Amygdala (tissue), 56 donors: ENCODE data around the gene PITRM1.
"Not testable (repeated sequence)": the region's sequence is repeated elsewhere in the genome, so short reads cannot be mapped to it uniquely, and the experiment has no call there.

Experiments used
- DNase-seq, 56 donors: peaks; one replicate each; lab custom pipeline; 2025; lab: John Stamatoyannopoulos, UW

Gene PITRM1

DNA sequence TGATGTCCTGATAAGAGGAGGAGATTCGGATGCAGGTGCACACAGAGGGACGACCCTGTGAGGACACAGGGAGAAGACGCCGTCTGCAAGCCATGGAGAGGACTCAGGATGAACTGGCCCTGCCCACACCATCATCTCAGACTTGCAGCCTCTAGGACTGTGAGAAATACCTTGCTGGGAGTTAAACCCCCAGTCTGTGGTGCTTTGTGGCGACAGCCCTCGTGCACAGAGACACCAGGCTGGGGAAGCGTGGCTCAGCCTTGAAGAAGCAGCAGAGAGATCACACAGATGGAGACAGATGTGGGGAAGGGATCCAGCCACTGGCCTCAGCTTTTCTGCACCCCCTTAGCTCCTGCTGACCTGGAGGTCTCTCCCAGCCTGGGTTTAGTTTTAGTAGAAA lies 26.3 kb upstream of the PITRM1 start:
- no peak for DNase-seq

DNA sequence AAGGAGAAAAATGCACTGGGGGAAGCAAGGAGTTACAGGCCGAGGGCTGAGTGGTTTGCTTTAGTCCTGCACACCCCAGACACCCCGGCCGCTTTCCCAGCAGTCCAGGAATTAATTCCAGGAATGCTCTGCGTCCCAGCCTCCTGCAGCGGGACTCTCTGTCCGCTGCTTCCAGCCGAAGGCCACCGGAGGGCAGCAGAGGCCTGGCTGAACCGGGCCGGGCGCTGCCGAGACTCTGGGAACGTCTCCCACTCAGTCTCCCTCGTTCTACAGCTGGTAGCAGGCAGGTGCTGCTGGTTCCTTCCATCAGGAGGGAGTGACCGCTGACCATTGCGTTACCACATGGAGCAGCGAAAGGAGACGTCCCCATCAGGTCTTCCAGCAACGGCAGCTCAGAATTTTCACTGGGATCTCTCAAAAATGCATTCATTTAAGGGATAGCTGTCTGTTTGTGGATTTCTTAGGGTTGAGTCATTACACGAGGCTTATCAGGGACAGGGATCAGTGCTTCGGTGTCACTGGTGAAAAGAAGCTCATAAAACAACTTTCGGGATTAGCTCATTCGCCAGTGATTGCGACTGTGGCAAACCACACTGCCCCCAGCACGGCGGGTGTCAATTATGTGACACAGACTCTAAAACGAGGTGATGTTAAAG lies 24.9 kb upstream of the PITRM1 start:
- DNase-seq, result peak in 49 of 56 donors; percentile 14 to 81 (median 55)

DNA sequence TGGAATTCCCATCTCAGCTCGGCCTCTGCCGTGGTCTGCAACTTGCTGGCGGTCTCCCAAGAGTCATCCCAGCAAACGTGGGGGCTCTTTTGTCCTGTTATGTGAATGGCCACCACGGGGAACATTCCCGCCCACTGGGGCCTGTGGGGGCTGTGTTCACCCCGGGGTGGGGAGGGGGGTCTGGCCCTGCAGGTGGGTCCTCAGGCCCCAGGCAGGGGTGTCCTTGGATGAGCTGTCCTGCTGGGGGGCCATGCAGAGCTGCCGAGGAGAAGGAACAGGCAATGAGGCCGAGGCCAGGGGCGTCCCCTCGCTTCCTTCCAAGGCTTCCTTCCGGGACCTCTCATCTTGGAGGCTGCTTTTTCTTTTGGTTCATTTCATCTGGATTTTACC lies 24.4 kb upstream of the PITRM1 start:
- DNase-seq, result no peak

DNA sequence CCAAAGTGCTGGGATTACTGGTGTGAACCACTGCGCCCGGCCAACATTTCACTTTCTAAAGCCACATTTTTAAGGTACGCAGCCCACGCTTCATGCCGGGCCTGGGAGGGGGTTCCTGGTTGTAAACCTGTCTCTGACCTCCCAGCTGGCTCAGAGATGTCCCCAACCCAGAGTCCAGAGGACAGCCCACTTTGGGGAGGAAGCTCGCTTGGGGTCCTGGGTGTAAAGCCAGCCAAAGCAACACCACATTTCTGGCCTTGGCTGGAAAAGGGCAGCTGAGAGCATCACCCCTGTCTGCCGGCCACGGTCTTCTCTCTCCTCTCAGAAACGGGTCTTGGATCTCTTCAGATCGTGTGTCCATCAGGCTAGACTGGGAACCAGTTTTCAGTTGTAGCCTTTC lies 23.9 kb upstream of the PITRM1 start:
- no peak for DNase-seq

DNA sequence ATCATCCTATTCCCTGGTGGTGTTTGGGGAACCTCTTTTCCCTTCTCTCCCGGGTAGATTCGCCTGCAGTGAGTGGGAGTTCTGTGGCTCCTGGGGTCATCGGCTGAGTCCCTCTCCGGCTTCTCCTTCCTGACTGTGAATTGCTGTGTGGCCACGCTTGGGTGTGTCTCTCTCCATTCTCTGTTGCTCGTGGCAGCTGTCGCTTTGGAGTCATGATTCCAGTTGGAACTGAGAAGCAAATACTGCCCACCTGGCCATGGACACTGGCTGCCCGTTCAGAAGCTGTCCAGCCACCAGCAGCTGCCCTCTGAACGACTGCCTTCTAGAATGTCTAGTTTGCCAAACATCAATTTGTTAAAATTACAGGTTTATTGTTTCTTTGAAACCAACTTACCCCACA lies 23.1 kb upstream of the PITRM1 start:
- no peak for DNase-seq

DNA sequence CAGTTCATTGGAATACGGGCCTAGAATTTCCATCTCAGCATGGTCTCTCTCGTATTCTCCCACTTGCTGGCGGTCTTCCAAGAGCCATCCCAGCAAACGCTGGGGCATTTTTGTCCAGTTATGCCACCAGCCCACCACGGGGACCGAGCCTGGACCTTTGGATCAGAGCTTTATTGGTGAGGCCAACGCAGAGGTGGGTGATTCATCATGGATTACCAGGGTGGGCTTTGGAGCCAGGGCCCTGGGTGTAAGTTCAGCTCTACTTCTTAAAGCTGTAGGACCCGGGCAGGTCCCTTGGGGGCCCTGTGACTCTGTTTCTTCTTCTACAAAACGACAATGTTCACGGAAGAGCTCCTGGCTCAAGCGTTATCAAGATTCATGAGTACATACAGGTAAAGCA lies 22.7 kb upstream of the PITRM1 start:
- no peak for DNase-seq

DNA sequence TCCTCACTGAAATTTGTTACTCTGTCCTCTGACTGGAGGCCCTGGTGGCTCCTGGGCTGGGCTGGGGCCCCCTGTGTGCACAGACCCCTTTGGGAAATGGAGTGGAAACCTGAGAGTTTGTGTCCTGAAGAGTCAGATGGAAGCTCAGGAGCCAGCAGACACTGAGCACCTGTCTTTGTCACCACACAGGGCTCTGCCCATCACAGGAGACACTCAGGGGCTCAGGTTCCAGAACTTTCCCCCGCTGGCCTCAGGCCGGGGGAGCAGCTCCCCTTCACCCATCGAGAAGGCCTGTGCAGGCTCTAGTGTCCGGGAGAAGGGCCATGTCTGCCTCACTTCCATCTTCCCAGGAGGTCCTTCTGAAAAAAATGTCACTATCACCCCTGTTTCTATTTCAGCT lies 22.3 kb upstream of the PITRM1 start:
- DNase-seq, result no peak

DNA sequence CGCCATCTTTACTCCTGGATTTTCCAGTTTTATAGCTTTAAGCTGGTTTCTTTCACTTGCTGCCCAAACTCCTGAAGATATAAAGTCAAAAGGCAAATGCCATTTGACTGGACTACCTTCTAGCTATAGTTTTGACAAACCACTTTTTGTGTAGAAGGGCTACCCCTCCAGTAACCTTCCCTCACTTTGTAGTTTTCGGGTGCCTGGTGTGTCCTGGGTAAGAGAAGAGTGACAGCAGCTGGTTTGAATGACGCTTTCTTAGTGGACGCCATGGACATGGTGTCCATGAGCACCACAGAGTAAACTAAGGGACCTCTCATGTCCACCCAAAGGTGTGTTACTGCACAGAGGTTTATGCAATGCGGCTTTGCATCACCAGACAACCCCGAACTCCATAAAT lies 21.2 kb upstream of the PITRM1 start:
- DNase-seq, result no peak

DNA sequence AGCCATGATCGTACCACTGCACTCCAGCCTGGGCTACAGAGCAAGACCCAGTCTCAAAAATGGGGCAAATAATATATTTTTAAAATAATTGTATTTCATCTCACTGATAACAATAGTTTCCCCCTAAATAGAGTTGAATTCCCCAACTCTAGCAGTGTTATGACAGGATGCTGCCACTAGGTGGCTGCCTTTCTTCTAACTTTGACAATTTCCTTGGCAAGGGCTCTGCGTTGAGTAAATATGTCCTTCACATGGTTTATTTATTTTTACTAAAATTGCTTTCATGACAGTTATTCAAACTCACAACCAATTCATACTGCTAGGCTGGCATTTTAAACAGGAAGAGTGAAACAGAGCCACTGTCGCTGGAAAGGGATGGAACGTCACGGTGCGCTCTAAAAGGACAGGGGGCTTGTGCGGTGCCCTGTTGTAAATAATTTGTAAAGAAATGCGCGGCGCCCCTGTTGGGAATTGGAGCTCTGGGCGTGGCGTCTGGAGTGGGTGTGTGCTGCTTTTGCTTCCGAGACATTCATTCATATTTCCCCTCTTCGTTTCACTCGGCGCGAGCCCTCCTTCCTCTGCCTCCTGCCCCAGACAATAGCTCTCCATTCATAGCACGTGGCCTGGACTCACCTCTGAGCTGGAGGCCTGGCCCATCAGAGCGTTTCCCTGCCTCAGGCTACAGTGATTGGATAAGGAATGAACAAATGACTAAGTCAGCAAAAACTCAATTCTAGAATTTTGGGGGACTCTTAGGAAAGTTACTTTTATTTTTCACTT lies 20.5 kb upstream of the PITRM1 start:
- DNase-seq, result peak in 15 of 56 donors; percentile 12 to 72 (median 28)

DNA sequence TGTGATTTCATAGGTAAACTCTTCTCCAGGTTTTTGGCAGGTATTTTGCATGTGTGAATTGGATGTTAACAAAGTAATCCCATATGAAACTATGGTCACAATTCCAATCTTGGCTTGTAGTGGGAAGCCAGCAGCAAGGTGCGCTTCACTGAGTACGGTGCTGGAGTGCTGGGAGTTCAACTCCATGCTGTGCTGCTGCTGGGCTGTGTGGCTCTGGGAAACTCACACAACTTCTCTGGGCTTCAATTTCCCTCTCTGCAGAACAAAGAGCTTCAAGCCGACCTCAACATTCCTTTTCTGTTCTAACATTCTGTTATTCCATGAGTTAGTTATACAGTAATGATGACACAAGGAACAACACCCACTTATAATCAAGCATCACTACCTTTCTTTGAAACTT lies 18.2 kb upstream of the PITRM1 start:
- no peak for DNase-seq

DNA sequence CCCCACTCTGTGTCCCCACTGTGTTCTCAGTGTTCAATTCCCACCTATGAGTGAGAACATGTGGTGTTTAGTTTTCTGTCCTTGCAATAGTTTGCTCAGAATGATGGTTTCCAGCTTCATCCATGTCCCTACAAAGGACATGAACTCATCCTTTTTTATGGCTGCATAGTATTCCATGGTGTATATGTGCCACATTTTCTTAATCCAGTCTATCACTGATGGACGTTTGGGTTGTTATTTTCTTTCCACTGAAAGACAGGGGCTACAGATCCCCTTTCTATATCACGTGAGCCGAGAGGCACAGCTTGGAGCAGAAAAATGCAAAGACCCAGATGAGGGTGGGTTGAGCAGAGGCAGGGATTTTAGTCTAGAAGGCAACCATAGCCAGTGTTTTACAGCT lies 14.6 kb upstream of the PITRM1 start:
- not testable (repeated sequence) for DNase-seq

DNA sequence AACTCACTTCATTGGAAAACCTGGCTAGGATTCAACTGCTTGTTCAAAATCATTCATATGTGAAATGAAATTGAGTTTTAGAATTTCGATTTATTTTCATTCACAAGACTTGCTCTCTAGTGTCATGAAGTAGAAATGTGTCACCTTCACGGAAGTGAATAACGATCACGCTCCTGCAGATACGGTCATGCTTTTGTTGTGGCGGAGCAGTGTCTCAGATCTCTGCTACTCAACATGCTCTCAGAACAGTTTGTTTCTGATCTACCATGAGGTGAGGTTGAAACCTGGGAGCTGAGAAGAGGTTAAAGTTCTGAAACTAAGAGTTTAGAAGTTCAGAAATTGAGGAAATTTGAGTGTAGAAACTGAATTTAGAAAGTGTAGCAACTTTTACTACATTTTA lies 13.8 kb upstream of the PITRM1 start:
- no peak for DNase-seq

DNA sequence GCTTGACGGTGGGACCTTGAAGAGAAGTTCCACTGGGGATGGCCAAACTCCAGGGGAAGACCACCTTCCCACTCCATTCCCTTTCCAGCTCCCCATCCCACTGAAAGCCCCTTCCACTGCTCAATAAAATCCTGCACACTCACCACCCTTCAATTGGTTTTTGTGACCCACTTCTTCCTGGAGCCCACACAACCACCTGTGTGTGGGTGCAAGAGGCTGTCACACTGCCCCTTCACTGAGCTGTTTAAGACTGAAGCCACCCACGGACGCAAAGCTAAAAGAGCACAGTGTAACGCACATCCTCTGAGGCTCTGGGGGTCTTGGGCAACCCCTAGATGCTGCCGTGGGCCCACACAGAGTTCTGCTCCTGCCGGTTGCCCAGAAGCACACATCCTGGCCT lies 12.8 kb upstream of the PITRM1 start:
- no peak for DNase-seq

DNA sequence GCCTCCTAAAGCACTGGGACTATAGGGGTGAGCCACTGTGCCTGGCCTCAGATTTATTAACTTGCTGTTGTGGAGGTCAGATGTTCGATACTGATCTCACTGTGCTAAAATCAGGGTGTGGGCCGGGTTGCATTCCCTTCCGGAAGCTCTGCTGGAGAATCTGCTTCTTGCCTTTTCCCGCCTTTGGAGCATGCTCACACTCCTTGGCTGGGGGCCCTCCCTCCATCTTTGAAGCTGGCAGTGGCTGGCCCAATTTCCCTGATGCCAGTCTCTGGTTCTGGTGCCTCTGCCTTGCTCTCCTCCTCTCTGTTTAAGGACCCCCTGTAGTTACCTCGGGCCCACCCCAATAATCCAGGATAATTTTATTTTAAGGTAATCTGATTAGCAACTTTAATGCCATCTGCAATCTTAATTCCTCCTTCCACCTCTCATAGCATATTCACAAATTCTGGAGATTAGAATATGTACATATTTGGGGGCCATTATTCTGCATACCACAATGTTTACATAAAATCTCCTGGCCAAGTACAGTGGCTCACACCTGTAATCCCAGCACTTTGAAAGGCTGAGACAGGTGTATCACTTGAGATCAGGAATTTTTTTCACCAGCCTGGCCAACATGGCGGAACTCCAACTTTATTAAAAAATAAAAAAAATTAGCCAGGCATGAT lies 7.9 kb upstream of the PITRM1 start:
- no peak for DNase-seq

DNA sequence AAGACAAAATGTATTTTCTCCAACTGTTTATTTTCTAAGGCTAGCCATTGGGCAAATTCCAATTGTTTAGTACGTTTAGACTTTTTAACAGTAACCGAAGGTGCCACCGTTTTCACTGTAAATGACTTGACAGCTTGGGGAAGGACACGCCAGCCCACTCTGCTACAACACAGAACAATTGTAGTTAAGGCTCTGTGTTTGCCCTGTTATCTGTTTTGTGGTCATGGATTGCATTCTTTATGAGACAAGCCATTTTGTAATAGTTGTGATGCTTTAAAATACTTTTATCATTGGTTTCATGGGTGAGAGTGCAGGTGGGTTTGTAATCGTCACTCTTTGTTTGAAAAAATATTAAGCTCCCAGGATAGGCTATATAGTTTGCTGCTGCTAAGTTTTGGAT lies 6.6 kb upstream of the PITRM1 start:
- no peak for DNase-seq

DNA sequence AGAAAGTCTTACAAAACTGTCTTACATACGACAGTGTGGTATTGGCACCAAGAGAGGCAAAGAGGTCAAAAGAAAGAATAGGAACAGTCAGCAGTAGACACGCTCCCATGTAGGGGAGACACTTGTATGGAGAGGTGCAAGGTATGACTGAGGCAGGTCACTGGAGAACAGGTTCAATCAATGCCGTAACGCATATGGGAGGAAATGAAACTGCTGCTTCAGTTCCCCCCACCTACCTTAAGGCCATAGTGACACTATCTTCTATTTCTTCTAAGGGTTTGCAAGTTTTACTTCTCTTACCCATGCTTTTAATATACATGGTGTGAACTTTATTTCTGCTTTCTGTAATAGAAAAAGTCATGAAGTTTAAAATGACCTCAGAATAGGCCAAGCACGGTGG lies 5.5 kb upstream of the PITRM1 start:
- DNase-seq, result no peak

DNA sequence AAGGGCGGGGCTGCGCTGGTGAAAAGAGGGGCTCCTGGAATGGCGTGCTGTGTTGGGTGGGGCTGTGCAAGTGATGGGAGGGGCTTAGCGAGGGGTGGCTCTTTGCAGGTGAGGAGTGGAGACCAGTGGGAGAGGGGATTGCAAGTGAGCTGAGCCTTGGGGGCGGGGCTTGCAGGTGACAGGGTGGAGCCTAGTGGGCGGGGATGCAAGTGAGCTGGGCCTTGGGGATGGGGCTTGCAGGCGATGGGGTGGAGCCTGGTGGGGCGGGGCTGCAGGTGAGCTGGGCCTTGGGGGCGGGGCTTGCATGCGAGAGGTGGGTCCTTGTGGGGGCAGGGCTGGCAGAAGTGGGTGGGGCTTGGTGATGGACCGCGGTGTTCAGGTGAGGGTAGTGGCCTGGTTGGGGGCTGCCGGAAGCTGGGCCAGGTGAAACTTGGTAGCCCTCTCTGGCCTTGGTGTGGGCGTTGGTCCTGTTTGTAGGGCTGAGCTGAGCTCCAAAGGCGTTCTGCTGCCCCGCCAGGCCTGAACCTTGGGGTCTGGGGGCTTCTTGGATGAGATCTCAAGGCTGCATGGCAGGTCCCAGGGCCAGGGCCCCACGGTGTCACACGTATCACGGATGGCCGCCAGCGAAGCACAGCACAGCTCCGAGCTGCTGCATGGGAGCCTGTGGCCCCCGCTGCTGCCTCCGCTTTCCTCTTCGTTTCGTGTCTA lies 743 bp upstream of the PITRM1 start:
- DNase-seq, result peak in 9 of 56 donors; percentile 20 to 99 (median 78)

DNA sequence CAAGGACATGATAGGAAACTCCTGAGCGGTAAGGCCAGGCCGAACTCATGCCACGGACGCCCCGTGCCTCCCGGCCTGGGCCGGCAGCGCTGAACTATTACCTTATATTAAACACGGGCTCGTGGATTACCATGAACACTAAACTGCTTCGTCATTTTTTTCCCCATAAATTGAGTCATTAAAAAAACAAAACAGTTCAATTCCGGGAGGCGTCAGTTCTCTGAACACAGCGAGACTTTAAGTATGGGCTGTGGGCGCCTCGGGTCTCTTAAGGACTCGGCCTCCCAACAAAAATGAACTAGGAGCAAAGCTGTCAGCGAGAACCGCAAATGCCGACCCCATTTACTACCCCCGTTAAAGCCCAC lies 519 bp downstream of the PITRM1 start:
- peak in 4 of 56 donors; percentile 34 to 55 (median 47) for DNase-seq

DNA sequence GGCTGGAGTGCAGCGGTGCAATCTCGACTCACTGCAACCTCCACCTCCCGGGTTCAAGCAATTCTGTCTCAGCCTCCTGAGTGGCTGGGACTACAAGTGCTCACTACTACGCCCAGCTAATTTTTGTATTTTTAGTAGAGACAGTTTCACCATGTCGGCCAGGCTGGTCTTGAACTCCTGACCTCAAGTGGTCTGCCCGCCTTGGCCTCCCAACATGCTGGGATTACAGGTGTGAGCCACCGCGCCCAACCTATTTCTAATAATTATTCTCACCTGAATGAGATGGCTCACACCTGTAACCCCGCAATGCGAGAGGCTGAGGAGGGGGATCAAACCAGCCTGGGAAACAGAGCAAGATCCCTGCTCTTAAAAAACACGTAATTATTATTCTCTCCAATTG lies 1.1 kb downstream of the PITRM1 start:
- DNase-seq, result not testable (repeated sequence)

DNA sequence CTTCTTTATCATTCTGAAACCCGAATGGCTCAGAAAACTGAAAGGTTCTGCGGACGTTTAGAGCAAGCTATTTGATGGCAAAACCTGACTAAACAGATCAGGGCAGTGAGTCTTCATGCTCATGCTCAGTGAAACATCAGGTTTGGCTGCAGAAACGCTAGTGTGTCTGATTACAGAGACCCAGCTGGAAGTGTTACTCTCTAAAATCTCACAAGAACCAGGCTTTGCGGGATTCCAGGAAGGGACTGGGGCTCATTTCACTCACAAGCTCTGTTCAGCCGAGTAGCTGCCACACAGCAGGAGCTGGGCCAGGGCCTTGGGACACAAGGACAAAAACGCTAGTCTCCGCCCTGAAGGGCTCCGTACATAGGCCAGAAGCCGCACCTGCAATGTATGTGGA lies 2.9 kb downstream of the PITRM1 start:
- DNase-seq, result no peak

DNA sequence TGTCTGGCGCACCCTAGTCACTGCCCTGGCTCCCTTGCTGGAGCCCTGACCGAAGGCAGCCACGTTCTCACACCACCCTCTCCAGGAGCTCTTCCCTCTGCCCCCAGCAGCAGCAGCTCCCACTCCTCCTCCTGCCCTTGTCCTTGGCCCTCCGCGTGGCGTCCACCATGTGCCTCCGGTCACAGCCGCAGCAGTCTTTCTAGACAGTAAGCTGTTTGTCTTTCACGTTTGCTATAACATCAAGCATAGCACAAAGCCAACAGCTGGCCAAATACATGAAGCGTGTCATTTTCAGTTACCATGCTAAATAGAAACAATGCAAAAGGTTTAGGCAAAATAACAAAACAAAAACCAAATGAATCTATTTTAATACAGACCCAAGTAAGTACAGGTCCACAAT lies 3.3 kb downstream of the PITRM1 start:
- DNase-seq, result peak in 13 of 56 donors; percentile 9 to 41 (median 16)
